ENCODE measurements around the gene ASIC2.

The ASIC2 gene

GRCh38 chr17:33287096-33287725 lies 5.9 kb downstream of the ASIC2 start:
- H3K4me1 ChIP-seq (ENCODE audit: control insufficient read depth, insufficient read depth, low read length) = peaks cover 4% of the 10 kb centered on the region; the same call in 1 of the 2 replicates
- H3K4me3 ChIP-seq (ENCODE audit: low read depth, low read length) = no peak overlapping the region
- H3K9ac ChIP-seq (ENCODE audit: low read length) = no peak overlapping the region
- no peaks in the 10 kb centered on the region for H3K36me3 ChIP-seq (ENCODE audit: control insufficient read depth, insufficient read depth, low read length)
- H3K27me3 ChIP-seq (ENCODE audit: control insufficient read depth, insufficient read depth, low read length) = peaks cover 52% of the 10 kb centered on the region
- H3K27ac ChIP-seq (ENCODE audit: low read depth, low read length) = no peak overlapping the region
- no peaks in the 10 kb centered on the region for H3K9me3 ChIP-seq (ENCODE audit: control insufficient read depth, insufficient read depth, low read depth, low read length)

GRCh38 chr17:33285413-33285812 lies 7.7 kb downstream of the ASIC2 start:
- peaks cover 34% of the 10 kb centered on the region for H3K27me3 ChIP-seq (ENCODE audit: control insufficient read depth, insufficient read depth, low read length)
- no peaks in the 10 kb centered on the region for H3K36me3 ChIP-seq (ENCODE audit: control insufficient read depth, insufficient read depth, low read length)
- H3K9me3 ChIP-seq (ENCODE audit: control insufficient read depth, insufficient read depth, low read depth, low read length) = no peaks in the 10 kb centered on the region
- no peak overlapping the region for H3K9ac ChIP-seq (ENCODE audit: low read length)
- no peak overlapping the region for H3K4me3 ChIP-seq (ENCODE audit: low read depth, low read length)
- H3K27ac ChIP-seq (ENCODE audit: low read depth, low read length) = no peak overlapping the region
- H3K4me1 ChIP-seq (ENCODE audit: control insufficient read depth, insufficient read depth, low read length) = no peaks in the 10 kb centered on the region; the same call in 1 of the 2 replicates

GRCh38 chr17:33284022-33284421 lies 9.1 kb downstream of the ASIC2 start:
- Histone ChIP-seq H3K4me1 (ENCODE audit: control insufficient read depth, insufficient read depth, low read length) (no peaks in the 10 kb centered on the region), H3K9me3 (ENCODE audit: control insufficient read depth, insufficient read depth, low read depth, low read length) (no peaks in the 10 kb centered on the region), H3K27me3 (ENCODE audit: control insufficient read depth, insufficient read depth, low read length) (peaks cover 20% of the 10 kb centered on the region), H3K9ac (ENCODE audit: low read length) (no peak overlapping the region), H3K27ac (ENCODE audit: low read depth, low read length) (no peak overlapping the region), H3K36me3 (ENCODE audit: control insufficient read depth, insufficient read depth, low read length) (no peaks in the 10 kb centered on the region), H3K4me3 (ENCODE audit: low read depth, low read length) (no peak overlapping the region)

- Histone ChIP-seq H3K27me3 (ENCODE audit: control insufficient read depth, insufficient read depth, low read length) (0 out of 2 replicates have a peak, but pooled peaks cover under 1% of the 10 kb centered on the region), H3K9me3 (ENCODE audit: control insufficient read depth, insufficient read depth, low read depth, low read length) (no peaks in the 10 kb centered on the region), H3K4me1 (ENCODE audit: control insufficient read depth, insufficient read depth, low read length) (peaks cover 14% of the 10 kb centered on the region; the same call in 1 of the 2 replicates), H3K36me3 (ENCODE audit: control insufficient read depth, insufficient read depth, low read length) (no peaks in the 10 kb centered on the region), H3K27ac (ENCODE audit: low read depth, low read length) (no peak overlapping the region), H3K4me3 (ENCODE audit: low read depth, low read length) (no peak overlapping the region), H3K9ac (ENCODE audit: low read length) (no peak overlapping the region)
These were observed 12.7 kb downstream of the ASIC2 start for GRCh38 chr17:33280162-33280943.

GRCh38 chr17:33277436-33278100 lies 15.5 kb downstream of the ASIC2 start:
- Histone ChIP-seq H3K36me3 (ENCODE audit: control insufficient read depth, insufficient read depth, low read length) (no peaks in the 10 kb centered on the region), H3K4me3 (ENCODE audit: low read depth, low read length) (no peak overlapping the region), H3K4me1 (ENCODE audit: control insufficient read depth, insufficient read depth, low read length) (peaks cover 14% of the 10 kb centered on the region; the same call in 1 of the 2 replicates), H3K27ac (ENCODE audit: low read depth, low read length) (no peak overlapping the region), H3K27me3 (ENCODE audit: control insufficient read depth, insufficient read depth, low read length) (no peaks in the 10 kb centered on the region), H3K9ac (ENCODE audit: low read length) (peak overlapping the region; percentile 38), H3K9me3 (ENCODE audit: control insufficient read depth, insufficient read depth, low read depth, low read length) (no peaks in the 10 kb centered on the region)

- peaks cover under 1% of the 10 kb centered on the region; the same call in 1 of the 2 replicates for H3K27me3 ChIP-seq (ENCODE audit: control insufficient read depth, insufficient read depth, low read length)
- no peak overlapping the region for H3K4me3 ChIP-seq (ENCODE audit: low read depth, low read length)
- no peaks in the 10 kb centered on the region for H3K9me3 ChIP-seq (ENCODE audit: control insufficient read depth, insufficient read depth, low read depth, low read length)
- no peak overlapping the region for H3K9ac ChIP-seq (ENCODE audit: low read length)
- H3K4me1 ChIP-seq (ENCODE audit: control insufficient read depth, insufficient read depth, low read length) = peaks cover 14% of the 10 kb centered on the region; the same call in 1 of the 2 replicates
- H3K36me3 ChIP-seq (ENCODE audit: control insufficient read depth, insufficient read depth, low read length) = no peaks in the 10 kb centered on the region
- H3K27ac ChIP-seq (ENCODE audit: low read depth, low read length) = no peak overlapping the region
These were observed 19.2 kb downstream of the ASIC2 start for GRCh38 chr17:33273743-33274410.

GRCh38 chr17:33273271-33273670 lies 19.8 kb downstream of the ASIC2 start:
- H3K36me3 ChIP-seq (ENCODE audit: control insufficient read depth, insufficient read depth, low read length) = no peaks in the 10 kb centered on the region
- H3K27ac ChIP-seq (ENCODE audit: low read depth, low read length) = no peak overlapping the region
- H3K4me1 ChIP-seq (ENCODE audit: control insufficient read depth, insufficient read depth, low read length) = peaks cover 14% of the 10 kb centered on the region; the same call in 1 of the 2 replicates
- H3K9me3 ChIP-seq (ENCODE audit: control insufficient read depth, insufficient read depth, low read depth, low read length) = no peaks in the 10 kb centered on the region
- H3K27me3 ChIP-seq (ENCODE audit: control insufficient read depth, insufficient read depth, low read length) = peaks cover 4% of the 10 kb centered on the region; the same call in 1 of the 2 replicates
- no peak overlapping the region for H3K9ac ChIP-seq (ENCODE audit: low read length)
- no peak overlapping the region for H3K4me3 ChIP-seq (ENCODE audit: low read depth, low read length)

- H3K9me3 ChIP-seq (ENCODE audit: control insufficient read depth, insufficient read depth, low read depth, low read length) = no peaks in the 10 kb centered on the region
- H3K27ac ChIP-seq (ENCODE audit: low read depth, low read length) = no peak overlapping the region
- peaks cover 7% of the 10 kb centered on the region; the same call in 1 of the 2 replicates for H3K27me3 ChIP-seq (ENCODE audit: control insufficient read depth, insufficient read depth, low read length)
- no peak overlapping the region for H3K4me3 ChIP-seq (ENCODE audit: low read depth, low read length)
- H3K36me3 ChIP-seq (ENCODE audit: control insufficient read depth, insufficient read depth, low read length) = no peaks in the 10 kb centered on the region
- no peak overlapping the region for H3K9ac ChIP-seq (ENCODE audit: low read length)
- peaks cover 5% of the 10 kb centered on the region; the same call in 1 of the 2 replicates for H3K4me1 ChIP-seq (ENCODE audit: control insufficient read depth, insufficient read depth, low read length)
These were observed 20.7 kb downstream of the ASIC2 start for GRCh38 chr17:33272438-33272837.

GRCh38 chr17:33269337-33270060 lies 23.6 kb downstream of the ASIC2 start:
- no peaks in the 10 kb centered on the region for H3K9me3 ChIP-seq (ENCODE audit: control insufficient read depth, insufficient read depth, low read depth, low read length)
- no peaks in the 10 kb centered on the region for H3K36me3 ChIP-seq (ENCODE audit: control insufficient read depth, insufficient read depth, low read length)
- H3K9ac ChIP-seq (ENCODE audit: low read length) = no peak overlapping the region
- H3K4me3 ChIP-seq (ENCODE audit: low read depth, low read length) = no peak overlapping the region
- no peaks in the 10 kb centered on the region for H3K4me1 ChIP-seq (ENCODE audit: control insufficient read depth, insufficient read depth, low read length)
- peaks cover 7% of the 10 kb centered on the region; the same call in 1 of the 2 replicates for H3K27me3 ChIP-seq (ENCODE audit: control insufficient read depth, insufficient read depth, low read length)
- no peak overlapping the region for H3K27ac ChIP-seq (ENCODE audit: low read depth, low read length)

GRCh38 chr17:33267851-33268548 lies 25.1 kb downstream of the ASIC2 start:
- no peaks in the 10 kb centered on the region for H3K9me3 ChIP-seq (ENCODE audit: control insufficient read depth, insufficient read depth, low read depth, low read length)
- H3K27me3 ChIP-seq (ENCODE audit: control insufficient read depth, insufficient read depth, low read length) = peaks cover 7% of the 10 kb centered on the region; the same call in 1 of the 2 replicates
- H3K27ac ChIP-seq (ENCODE audit: low read depth, low read length) = no peak overlapping the region
- no peaks in the 10 kb centered on the region for H3K4me1 ChIP-seq (ENCODE audit: control insufficient read depth, insufficient read depth, low read length)
- no peaks in the 10 kb centered on the region for H3K36me3 ChIP-seq (ENCODE audit: control insufficient read depth, insufficient read depth, low read length)
- no peak overlapping the region for H3K4me3 ChIP-seq (ENCODE audit: low read depth, low read length)
- no peak overlapping the region for H3K9ac ChIP-seq (ENCODE audit: low read length)
